ENCODE measurements around the gene SEC61A1.

The SEC61A1 gene

DNA sequence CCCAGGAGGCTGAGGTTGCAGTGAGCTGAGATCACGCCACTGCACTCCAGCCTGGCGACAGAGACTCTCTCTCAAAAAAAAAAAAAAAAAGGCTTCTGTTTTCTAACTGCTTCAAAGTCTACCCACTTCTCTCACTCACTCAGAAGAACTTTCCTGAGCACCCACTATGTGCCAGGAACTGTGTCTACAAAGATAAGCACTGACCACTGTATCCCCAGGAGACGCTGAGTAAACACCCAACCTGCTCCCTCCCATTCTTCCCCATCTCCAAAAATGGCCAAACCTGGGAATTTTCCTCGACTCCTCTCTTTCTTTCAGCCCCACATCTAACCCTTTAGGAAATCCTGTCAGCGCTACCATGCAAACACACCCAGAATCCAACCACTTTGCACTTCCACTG is 58.9 kb downstream of the SEC61A1 start:
- H3K4me1 ChIP-seq (ENCODE audit: control insufficient read depth, insufficient read depth, low read length), result no peaks in the 10 kb centered on the region
- no peaks in the 10 kb centered on the region for H3K27me3 ChIP-seq (ENCODE audit: control insufficient read depth, insufficient read depth, low read length)
- no peak overlapping the region for H3K9ac ChIP-seq (ENCODE audit: low read length)
- no peaks in the 10 kb centered on the region for H3K36me3 ChIP-seq (ENCODE audit: control insufficient read depth, insufficient read depth, low read length)
- H3K27ac ChIP-seq (ENCODE audit: low read depth, low read length), result no peak overlapping the region
- H3K4me3 ChIP-seq (ENCODE audit: low read length), result no peak overlapping the region

- H3K36me3 ChIP-seq (ENCODE audit: control insufficient read depth, insufficient read depth, low read length), result no peaks in the 10 kb centered on the region
Observed at GRCh38 chr3:128112357-128112968, 60.2 kb downstream of the SEC61A1 start.

GRCh38 chr3:128113817-128114794 is 61.9 kb downstream of the SEC61A1 start:
- Histone ChIP-seq H3K9ac (ENCODE audit: low read length) (no peak overlapping the region), H3K36me3 (ENCODE audit: control insufficient read depth, insufficient read depth, low read length) (no peaks in the 10 kb centered on the region), H3K4me1 (ENCODE audit: control insufficient read depth, insufficient read depth, low read length) (no peaks in the 10 kb centered on the region), H3K27me3 (ENCODE audit: control insufficient read depth, insufficient read depth, low read length) (no peaks in the 10 kb centered on the region), H3K27ac (ENCODE audit: low read depth, low read length) (no peak overlapping the region), H3K4me3 (ENCODE audit: low read length) (no peak overlapping the region)

More at GRCh38 chr3:128112357-128112968, 60.2 kb downstream of the SEC61A1 start:
- Histone ChIP-seq H3K27me3 (ENCODE audit: control insufficient read depth, insufficient read depth, low read length) (no peaks in the 10 kb centered on the region), H3K27ac (ENCODE audit: low read depth, low read length) (no peak overlapping the region), H3K9ac (ENCODE audit: low read length) (no peak overlapping the region), H3K4me1 (ENCODE audit: control insufficient read depth, insufficient read depth, low read length) (no peaks in the 10 kb centered on the region), H3K4me3 (ENCODE audit: low read length) (no peak overlapping the region)
